ENCODE results near the gene ALG1. TPM values are rescaled to one million over a fixed set of nuclear protein-coding genes. Genes with fewer than 3 reads are reported as not detected.

The ALG1 gene
- total and polyA plus RNA-seq, 7 donors, result 2.4 to 35.0 (median 13.2) TPM

- H3K27me3 ChIP-seq, result peaks cover 0 to 3% (median 0%) of the 10 kb centered on the region in 3 donors
- no peak for DNase-seq
- H3K9me3 ChIP-seq, result no peaks in the 10 kb centered on the region
- no peaks in the 10 kb centered on the region for H3K36me3 ChIP-seq
- no peaks in the 10 kb centered on the region for H3K4me1 ChIP-seq
- no peak overlapping the region for H3K4me3 ChIP-seq
- TF ChIP-seq POLR2A (IDR thresholded peaks at IDR 0.05) (no peak), CTCF (IDR thresholded peaks at IDR 0.05) (no peak)
- no peak overlapping the region for H3K27ac ChIP-seq
- WGBS, 2 donors, result 88 to 89% methylated on average over 2 of the region's 2 CpGs
- intact Hi-C loops (cut with DNase I), result no loop called here
Observed at GRCh38 chr16:5046914-5047313, 24.7 kb upstream of the ALG1 start.

- Histone ChIP-seq H3K27ac (no peak overlapping the region), H3K4me3 (no peak overlapping the region), H3K9me3 (no peaks in the 10 kb centered on the region), H3K27me3 (no peaks in the 10 kb centered on the region), H3K36me3 (no peaks in the 10 kb centered on the region), H3K4me1 (no peaks in the 10 kb centered on the region)
- no peak for DNase-seq
- TF ChIP-seq CTCF (IDR thresholded peaks at IDR 0.05) (no peak), EP300 (IDR thresholded peaks at IDR 0.05) (no peak), POLR2AphosphoS5 (IDR thresholded peaks at IDR 0.05) (no peak), POLR2A (IDR thresholded peaks at IDR 0.05) (no peak)
- WGBS, 2 donors, result 89 to 92% methylated on average over 16 of the region's 16 CpGs
- intact Hi-C loops (cut with DNase I), result no loop called here
Observed at GRCh38 chr16:5054876-5055865, 16.5 kb upstream of the ALG1 start.

GRCh38 chr16:5056352-5056751 lies 15.3 kb upstream of the ALG1 start:
- no peaks in the 10 kb centered on the region for H3K27me3 ChIP-seq
- DNase-seq, result no peak
- no peak overlapping the region for H3K27ac ChIP-seq
- H3K9me3 ChIP-seq, result no peaks in the 10 kb centered on the region
- no peaks in the 10 kb centered on the region for H3K4me1 ChIP-seq
- intact Hi-C loops (cut with DNase I), result no loop called here
- no peaks in the 10 kb centered on the region for H3K36me3 ChIP-seq
- no peak for TF ChIP-seq POLR2A (IDR thresholded peaks at IDR 0.05)
- TF ChIP-seq POLR2AphosphoS5 (IDR thresholded peaks at IDR 0.05), result no peak
- TF ChIP-seq EP300 (IDR thresholded peaks at IDR 0.05), result no peak
- peak in 1 of 4 experiments; percentile 14 for TF ChIP-seq CTCF (IDR thresholded peaks at IDR 0.05)
- 9 to 14% methylated on average over 11 of the region's 11 CpGs for WGBS, 2 donors
- no peak overlapping the region for H3K4me3 ChIP-seq

GRCh38 chr16:5058476-5058875 lies 13.2 kb upstream of the ALG1 start:
- H3K36me3 ChIP-seq, result no peaks in the 10 kb centered on the region
- DNase-seq, result no peak
- no peak for TF ChIP-seq POLR2A (IDR thresholded peaks at IDR 0.05)
- no peak for TF ChIP-seq POLR2AphosphoS5 (IDR thresholded peaks at IDR 0.05)
- no peak for TF ChIP-seq EP300 (IDR thresholded peaks at IDR 0.05)
- no peak for TF ChIP-seq CTCF (IDR thresholded peaks at IDR 0.05)
- WGBS, 2 donors, result 78 to 90% methylated on average over 7 of the region's 7 CpGs
- H3K27me3 ChIP-seq, result no peaks in the 10 kb centered on the region
- H3K9me3 ChIP-seq, result no peaks in the 10 kb centered on the region
- H3K27ac ChIP-seq, result no peak overlapping the region
- H3K4me3 ChIP-seq, result no peak overlapping the region
- intact Hi-C loops (cut with DNase I), result no loop called here
- no peaks in the 10 kb centered on the region for H3K4me1 ChIP-seq

Measured in sigmoid colon (tissue), 7 donors.